ENCODE results near the gene PCDH10.

Gene PCDH10

GRCh38 chr4:133145758-133146573 lies 3.1 kb upstream of the PCDH10 start:
- TF ChIP-seq ZNF274 (IDR thresholded peaks at IDR 0.05; ENCODE audit: low read depth, low read length): no peak
- no peak overlapping the region for H3K4me3 ChIP-seq (ENCODE audit: low read length)

GRCh38 chr4:133146574-133147241 lies 2.4 kb upstream of the PCDH10 start:
- TF ChIP-seq ZNF274 (IDR thresholded peaks at IDR 0.05; ENCODE audit: low read depth, low read length): no peak
- H3K4me3 ChIP-seq (ENCODE audit: low read length): no peak overlapping the region

GRCh38 chr4:133147286-133147821 lies 1.7 kb upstream of the PCDH10 start:
- no peak overlapping the region for H3K4me3 ChIP-seq (ENCODE audit: low read length)
- no peak for TF ChIP-seq ZNF274 (IDR thresholded peaks at IDR 0.05; ENCODE audit: low read depth, low read length)

GRCh38 chr4:133147921-133148689 lies 989 bp upstream of the PCDH10 start:
- no peak for TF ChIP-seq ZNF274 (IDR thresholded peaks at IDR 0.05; ENCODE audit: low read depth, low read length)
- H3K4me3 ChIP-seq (ENCODE audit: low read length): no peak overlapping the region

- H3K4me3 ChIP-seq (ENCODE audit: low read length): peak overlapping the region; percentile 47; the same call in 1 of the 2 replicates
- no peak for TF ChIP-seq ZNF274 (IDR thresholded peaks at IDR 0.05; ENCODE audit: low read depth, low read length)
Measured at GRCh38 chr4:133149364-133149695, 236 bp downstream of the PCDH10 start.

DNA sequence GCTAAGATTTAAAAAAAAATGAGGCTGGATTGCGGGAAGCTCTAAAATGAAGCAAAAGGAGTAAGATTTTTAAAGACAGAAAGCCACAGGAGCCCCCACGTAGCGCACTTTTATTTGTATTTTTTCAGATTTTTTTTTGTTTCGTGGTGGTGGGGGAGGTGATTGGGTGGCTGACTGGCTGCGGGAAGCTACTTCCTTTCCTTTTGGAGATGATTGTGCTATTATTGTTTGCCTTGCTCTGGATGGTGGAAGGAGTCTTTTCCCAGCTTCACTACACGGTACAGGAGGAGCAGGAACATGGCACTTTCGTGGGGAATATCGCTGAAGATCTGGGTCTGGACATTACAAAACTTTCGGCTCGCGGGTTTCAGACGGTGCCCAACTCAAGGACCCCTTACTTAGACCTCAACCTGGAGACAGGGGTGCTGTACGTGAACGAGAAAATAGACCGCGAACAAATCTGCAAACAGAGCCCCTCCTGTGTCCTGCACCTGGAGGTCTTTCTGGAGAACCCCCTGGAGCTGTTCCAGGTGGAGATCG lies 908 bp downstream of the PCDH10 start:
- no peak overlapping the region for H3K4me3 ChIP-seq (ENCODE audit: low read length)
- TF ChIP-seq ZNF274 (IDR thresholded peaks at IDR 0.05; ENCODE audit: low read depth, low read length): no peak

GRCh38 chr4:133150486-133151340 lies 1.6 kb downstream of the PCDH10 start:
- no peak for TF ChIP-seq ZNF274 (IDR thresholded peaks at IDR 0.05; ENCODE audit: low read depth, low read length)
- no peak overlapping the region for H3K4me3 ChIP-seq (ENCODE audit: low read length)

DNA sequence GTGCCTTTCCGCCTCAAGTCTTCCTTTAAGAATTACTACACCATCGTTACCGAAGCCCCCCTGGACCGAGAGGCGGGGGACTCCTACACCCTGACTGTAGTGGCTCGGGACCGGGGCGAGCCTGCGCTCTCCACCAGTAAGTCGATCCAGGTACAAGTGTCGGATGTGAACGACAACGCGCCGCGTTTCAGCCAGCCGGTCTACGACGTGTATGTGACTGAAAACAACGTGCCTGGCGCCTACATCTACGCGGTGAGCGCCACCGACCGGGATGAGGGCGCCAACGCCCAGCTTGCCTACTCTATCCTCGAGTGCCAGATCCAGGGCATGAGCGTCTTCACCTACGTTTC lies 2.2 kb downstream of the PCDH10 start:
- H3K4me3 ChIP-seq (ENCODE audit: low read length): no peak overlapping the region

GRCh38 chr4:133151691-133152329 lies 2.7 kb downstream of the PCDH10 start:
- no peak for TF ChIP-seq ZNF274 (IDR thresholded peaks at IDR 0.05; ENCODE audit: low read depth, low read length)
- H3K4me3 ChIP-seq (ENCODE audit: low read length): no peak overlapping the region

More for the DNA sequence above, 2.2 kb downstream of the PCDH10 start:
- TF ChIP-seq ZNF274 (IDR thresholded peaks at IDR 0.05; ENCODE audit: low read depth, low read length): no peak

DNA sequence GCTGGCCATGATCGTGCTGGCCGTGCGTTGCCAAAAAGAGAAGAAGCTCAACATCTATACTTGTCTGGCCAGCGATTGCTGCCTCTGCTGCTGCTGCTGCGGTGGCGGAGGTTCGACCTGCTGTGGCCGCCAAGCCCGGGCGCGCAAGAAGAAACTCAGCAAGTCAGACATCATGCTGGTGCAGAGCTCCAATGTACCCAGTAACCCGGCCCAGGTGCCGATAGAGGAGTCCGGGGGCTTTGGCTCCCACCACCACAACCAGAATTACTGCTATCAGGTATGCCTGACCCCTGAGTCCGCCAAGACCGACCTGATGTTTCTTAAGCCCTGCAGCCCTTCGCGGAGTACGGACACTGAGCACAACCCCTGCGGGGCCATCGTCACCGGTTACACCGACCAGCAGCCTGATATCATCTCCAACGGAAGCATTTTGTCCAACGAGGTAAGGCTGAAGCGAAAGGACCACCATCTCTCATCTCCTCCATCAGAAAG lies 3.3 kb downstream of the PCDH10 start:
- H3K4me3 ChIP-seq (ENCODE audit: low read length): no peak overlapping the region
- TF ChIP-seq ZNF274 (IDR thresholded peaks at IDR 0.05; ENCODE audit: low read depth, low read length): no peak

GRCh38 chr4:133152831-133153481 lies 3.9 kb downstream of the PCDH10 start:
- no peak for TF ChIP-seq ZNF274 (IDR thresholded peaks at IDR 0.05; ENCODE audit: low read depth, low read length)
- no peak overlapping the region for H3K4me3 ChIP-seq (ENCODE audit: low read length)

GRCh38 chr4:133154725-133155124 lies 5.6 kb downstream of the PCDH10 start:
- TF ChIP-seq ZNF274 (IDR thresholded peaks at IDR 0.05; ENCODE audit: low read depth, low read length): no peak
- no peak overlapping the region for H3K4me3 ChIP-seq (ENCODE audit: low read length)

All from GM08714 (cell line).